Natural killer cell (primary cell): ENCODE data around the gene ETFB. TPM values are rescaled to one million over a fixed set of nuclear protein-coding genes. Genes with fewer than 3 reads are reported as not detected.

Source experiments
- ATAC-seq, 3 donors: fragments of 150-1000 bp in 2 of 3; fragments of 200-7000 bp in 1 of 3; cut with Tn5 transposase; 1 replicate in 1 of 3; 2 replicates in 2 of 3; pipeline ENCODE4 v1.10.0; 2021; ENCODE audit warnings: mild to moderate bottlenecking in 2 of 3, moderate library complexity in 2 of 3
- DNase-seq, 2 donors: peaks; one replicate each; pipeline versions ENCODE4 v3.0.0 to v3.0.0-alpha.2; 2013 to 2021; ENCODE audit warnings: mixed read lengths in 1 of 2
- H3K27ac ChIP-seq: one replicate; pipeline ENCODE4 v1.5.1; 2013; ENCODE audit warnings: mild to moderate bottlenecking, low read length
- H3K27me3 ChIP-seq: one replicate; pipeline ENCODE4 v1.6.1; 2013; ENCODE audit warnings: low read length; ENCODE audit not compliant: control insufficient read depth, insufficient read depth
- H3K36me3 ChIP-seq: one replicate; pipeline ENCODE4 v1.6.1; 2013; ENCODE audit warnings: low read length; ENCODE audit not compliant: control insufficient read depth, insufficient read depth
- H3K4me1 ChIP-seq: one replicate; pipeline ENCODE4 v1.6.1; 2013; ENCODE audit warnings: low read length; ENCODE audit not compliant: control insufficient read depth, insufficient read depth
- H3K4me3 ChIP-seq: one replicate; pipeline ENCODE4 v1.5.1; 2013; ENCODE audit warnings: low read length
- H3K9me3 ChIP-seq: one replicate; pipeline ENCODE4 v1.6.1; 2013; ENCODE audit warnings: low read length; ENCODE audit not compliant: control insufficient read depth, insufficient read depth
- H3K27ac Mint-ChIP-seq, 2 donors: one replicate each; pipeline ENCODE4 v1.8.0; 2022; ENCODE audit warnings: mild to moderate bottlenecking in 2 of 2, mixed read lengths in 2 of 2, moderate library complexity in 1 of 2
- H3K27me3 Mint-ChIP-seq, 2 donors: one replicate each; pipeline ENCODE4 v1.8.0; 2022; ENCODE audit warnings: low read depth in 2 of 2, mixed read lengths in 2 of 2
- H3K36me3 Mint-ChIP-seq: one replicate; pipeline ENCODE4 v1.8.0; 2022; ENCODE audit warnings: mixed read lengths
- H3K4me1 Mint-ChIP-seq, 2 donors: one replicate each; pipeline ENCODE4 v1.8.0; 2022; ENCODE audit warnings: mixed read lengths in 2 of 2
- H3K4me3 Mint-ChIP-seq: one replicate; pipeline ENCODE4 v1.8.0; 2022; ENCODE audit warnings: mild to moderate bottlenecking, moderate library complexity, mixed read lengths
- H3K9me3 Mint-ChIP-seq, 2 donors: one replicate each; pipeline ENCODE4 v1.8.0; 2022; ENCODE audit warnings: mixed read lengths in 2 of 2
- WGBS: methylation state at CpG from one replicate; pipeline ENCODE4 v1.1.7; 2013; ENCODE audit warnings: missing lambda C conversion rate; ENCODE audit not compliant: insufficient coverage; 5-methylcytosine and 5-hydroxymethylcytosine counted together
- intact Hi-C: fragments of 100-400 bp; cut with micrococcal nuclease; formaldehyde crosslinking; loops from one replicate; pipeline ENCODE4 v1.14.2; 2022
- total RNA-seq, 4 donors: library from RNA; stranded (reverse); fragments of 120-200 nt in 1 of 4; gene quantifications; one replicate each; pipeline versions ENCODE4 v1.2.3 to v1.2.4, GENCODE V29; 2013 to 2022
- TF ChIP-seq, protein P1 (sequence below): fragments of 200-600 bp; IDR thresholded peaks from one replicate; pipeline ENCODE4 v1.8.0; 2022; ENCODE audit warnings: antibody characterized with exemption

Gene ETFB
- total RNA-seq, 3 donors from 2014 or later (not counting 1 experiment from before 2014, with no cell fraction given), result 44.9 to 60.1 (median 55.0) TPM

DNA sequence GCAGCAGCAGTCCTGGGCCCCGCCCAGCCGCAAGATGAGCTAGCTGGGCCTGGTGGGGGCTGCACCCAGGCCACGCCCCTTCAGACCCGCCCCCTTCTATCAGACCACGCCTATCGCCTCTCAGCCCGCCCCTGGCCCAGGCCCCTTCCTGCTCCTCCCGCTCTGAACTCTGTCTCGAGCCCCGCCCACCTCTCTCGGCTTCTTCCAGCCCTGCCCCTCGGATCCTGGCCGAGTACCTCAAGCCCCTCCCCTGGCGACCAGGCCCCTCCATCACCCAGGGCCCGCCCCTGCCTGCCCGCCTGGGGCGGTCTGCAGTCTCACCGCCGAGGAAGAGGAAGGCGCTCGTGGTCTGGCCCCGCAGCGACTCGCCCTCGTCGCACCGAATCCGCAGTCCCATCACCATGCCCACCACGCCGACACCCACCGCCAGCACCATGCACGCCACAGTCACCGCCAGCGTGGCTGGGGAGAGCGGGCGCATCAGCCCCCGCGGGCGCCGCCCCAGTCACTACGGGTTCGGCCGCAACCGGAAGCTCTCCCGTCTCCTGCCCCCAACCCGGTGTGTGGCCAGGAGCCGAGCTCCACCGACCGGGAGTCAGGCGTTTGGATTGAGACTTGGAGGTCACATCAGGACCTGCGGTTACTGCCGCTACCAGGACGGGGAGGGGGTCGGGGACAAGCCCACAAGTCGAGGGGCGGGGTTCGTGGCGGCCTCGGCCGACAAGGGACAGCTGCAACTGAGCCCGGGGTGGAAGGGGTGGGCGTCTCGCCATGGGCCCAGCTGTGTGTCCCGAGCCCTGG, 1.6 kb upstream of the ETFB start:
- Mint-ChIP-seq H3K4me3 (peak overlapping the region; percentile 98), H3K9me3 (no peaks in the 10 kb centered on the region), H3K4me1 (peaks cover 54 to 80% of the 10 kb centered on the region in 2 donors), H3K36me3 (peaks cover 18% of the 10 kb centered on the region), H3K27ac (peak overlapping the region; percentile 88 to 94), H3K27me3 (no peaks in the 10 kb centered on the region)
- ATAC-seq, result peak; percentile 68 to 92 (median 69)
- H3K27me3 ChIP-seq, result no peaks in the 10 kb centered on the region
- H3K36me3 ChIP-seq, result peaks cover 7% of the 10 kb centered on the region
- no peaks in the 10 kb centered on the region for H3K9me3 ChIP-seq
- intact Hi-C loops, result loop anchor here (1.0 to 5.0 kb wide), 3 partner anchors 28 to 235 kb away; no protein-coding TSS in a partner anchor
- WGBS, result under 1% methylated on average over 64 of the region's 64 CpGs
- peak overlapping the region; percentile 88 for H3K27ac ChIP-seq
- H3K4me3 ChIP-seq, result peak overlapping the region; percentile 95
- DNase-seq, result peak; percentile 94 to 95
- TF ChIP-seq, protein P1, sequence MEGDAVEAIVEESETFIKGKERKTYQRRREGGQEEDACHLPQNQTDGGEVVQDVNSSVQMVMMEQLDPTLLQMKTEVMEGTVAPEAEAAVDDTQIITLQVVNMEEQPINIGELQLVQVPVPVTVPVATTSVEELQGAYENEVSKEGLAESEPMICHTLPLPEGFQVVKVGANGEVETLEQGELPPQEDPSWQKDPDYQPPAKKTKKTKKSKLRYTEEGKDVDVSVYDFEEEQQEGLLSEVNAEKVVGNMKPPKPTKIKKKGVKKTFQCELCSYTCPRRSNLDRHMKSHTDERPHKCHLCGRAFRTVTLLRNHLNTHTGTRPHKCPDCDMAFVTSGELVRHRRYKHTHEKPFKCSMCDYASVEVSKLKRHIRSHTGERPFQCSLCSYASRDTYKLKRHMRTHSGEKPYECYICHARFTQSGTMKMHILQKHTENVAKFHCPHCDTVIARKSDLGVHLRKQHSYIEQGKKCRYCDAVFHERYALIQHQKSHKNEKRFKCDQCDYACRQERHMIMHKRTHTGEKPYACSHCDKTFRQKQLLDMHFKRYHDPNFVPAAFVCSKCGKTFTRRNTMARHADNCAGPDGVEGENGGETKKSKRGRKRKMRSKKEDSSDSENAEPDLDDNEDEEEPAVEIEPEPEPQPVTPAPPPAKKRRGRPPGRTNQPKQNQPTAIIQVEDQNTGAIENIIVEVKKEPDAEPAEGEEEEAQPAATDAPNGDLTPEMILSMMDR, result no peak
- peaks cover 82% of the 10 kb centered on the region for H3K4me1 ChIP-seq

DNA sequence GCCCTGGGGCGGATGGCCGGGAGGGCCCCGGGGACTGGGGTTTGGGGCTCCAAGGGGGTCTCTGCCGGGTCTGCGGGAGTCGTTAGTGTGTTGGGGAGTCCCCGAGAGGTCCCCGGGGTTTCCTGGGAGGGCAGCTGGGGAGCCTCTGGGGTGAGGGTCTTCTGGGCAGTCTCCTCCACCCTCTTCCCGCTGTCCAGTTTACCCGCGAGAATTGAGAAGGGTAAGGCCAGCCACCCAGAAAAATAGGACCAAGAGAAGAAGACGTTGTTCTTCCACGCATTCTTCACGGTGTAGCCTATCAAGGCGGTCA, 1.0 kb upstream of the ETFB start:
- Mint-ChIP-seq H3K27me3 (no peaks in the 10 kb centered on the region), H3K4me1 (peaks cover 53 to 82% of the 10 kb centered on the region in 2 donors), H3K36me3 (peaks cover 18% of the 10 kb centered on the region), H3K4me3 (peak overlapping the region; percentile 98), H3K27ac (peak overlapping the region; percentile 88 to 94), H3K9me3 (no peaks in the 10 kb centered on the region)
- TF ChIP-seq, protein P1, result no peak
- no peaks in the 10 kb centered on the region for H3K27me3 ChIP-seq
- intact Hi-C loops, result loop anchor here (1.0 to 5.0 kb wide), 3 partner anchors 28 to 235 kb away; no protein-coding TSS in a partner anchor
- H3K4me1 ChIP-seq, result peaks cover 82% of the 10 kb centered on the region
- peak overlapping the region; percentile 88 for H3K27ac ChIP-seq
- no peaks in the 10 kb centered on the region for H3K9me3 ChIP-seq
- H3K4me3 ChIP-seq, result peak overlapping the region; percentile 95
- 0% methylated on average over 15 of the region's 15 CpGs for WGBS
- H3K36me3 ChIP-seq, result peaks cover 7% of the 10 kb centered on the region
- ATAC-seq (no peak), DNase-seq (no peak)

DNA sequence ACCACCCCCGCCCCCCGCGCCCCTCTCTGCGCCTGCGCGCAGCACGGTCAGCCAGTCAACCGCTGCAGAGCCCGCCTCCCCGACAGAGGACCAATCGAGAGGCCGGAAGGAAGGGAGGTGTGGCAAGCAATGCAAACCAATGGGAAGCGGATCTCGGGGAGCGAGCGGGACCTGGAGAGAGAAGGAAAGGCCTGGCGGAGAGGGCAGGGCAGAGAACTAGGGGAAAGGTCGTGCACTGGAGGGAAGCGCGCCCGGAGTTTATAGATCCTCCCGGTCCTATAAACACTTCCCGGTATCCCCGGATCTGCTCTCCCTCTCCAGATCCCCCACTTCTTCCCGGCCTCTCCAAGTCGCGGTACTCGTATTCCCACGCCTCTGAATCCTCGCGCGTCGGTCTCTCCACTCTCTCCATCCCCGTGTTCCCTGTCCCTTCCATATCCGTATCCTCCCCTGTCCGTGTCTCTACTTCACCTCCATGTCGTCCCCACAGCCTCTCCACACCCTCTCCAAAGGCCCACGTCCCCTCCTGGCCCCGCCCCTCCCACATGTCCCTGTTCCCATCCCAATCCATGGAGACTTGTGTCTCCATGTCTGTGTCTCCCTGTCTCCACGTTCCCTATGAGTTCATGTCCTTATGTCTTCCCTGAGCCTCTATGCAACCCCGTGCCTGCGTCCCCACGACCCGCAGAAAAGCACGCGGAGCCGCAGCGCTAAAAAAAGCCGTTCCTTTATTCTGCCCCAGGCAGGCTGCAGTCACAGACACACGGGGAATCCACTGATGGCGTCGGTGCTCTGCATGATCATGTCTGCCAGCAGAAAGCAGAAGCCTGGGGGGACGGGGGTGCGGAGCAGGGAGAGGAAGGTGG, 434 bp upstream of the ETFB start:
- ATAC-seq (peak; percentile 38 to 52 (median 39)), DNase-seq (peak; percentile 78 to 94)
- peak overlapping the region; percentile 95 for H3K4me3 ChIP-seq
- Mint-ChIP-seq H3K4me3 (peak overlapping the region; percentile 98), H3K27ac (peak overlapping the region; percentile 88 to 94), H3K4me1 (peaks cover 53 to 87% of the 10 kb centered on the region in 2 donors), H3K36me3 (peaks cover 18% of the 10 kb centered on the region), H3K27me3 (no peaks in the 10 kb centered on the region), H3K9me3 (no peaks in the 10 kb centered on the region)
- H3K4me1 ChIP-seq, result peaks cover 78% of the 10 kb centered on the region
- no peaks in the 10 kb centered on the region for H3K27me3 ChIP-seq
- TF ChIP-seq, protein P1, result no peak
- under 1% methylated on average over 52 of the region's 54 CpGs for WGBS
- H3K27ac ChIP-seq, result peak overlapping the region; percentile 88
- peaks cover 7% of the 10 kb centered on the region for H3K36me3 ChIP-seq
- H3K9me3 ChIP-seq, result no peaks in the 10 kb centered on the region
- intact Hi-C loops, result loop anchor here (1.0 to 5.0 kb wide), 3 partner anchors 28 to 234 kb away; no protein-coding TSS in a partner anchor
